Liver (tissue), 9 donors: ENCODE data around the gene FCGBP. TPM values are rescaled to one million over a fixed set of nuclear protein-coding genes. Genes with fewer than 3 reads are reported as not detected.

ENCODE experiments used
- DNase-seq: peaks from one replicate; pipeline ENCODE4 v3.0.0-alpha.2; 2017; ENCODE audit warnings: low spot score
- H3K27ac ChIP-seq, 2 donors: one replicate each; pipeline ENCODE4 v1.7.0; 2013; ENCODE audit warnings: inconsistent platforms in 2 of 2, low read length in 2 of 2, control low read depth in 1 of 2, low read depth in 1 of 2, mild to moderate bottlenecking in 1 of 2
- H3K27me3 ChIP-seq, 4 donors: one replicate each; pipeline versions ENCODE4 v1.6.1 to v1.7.0; 2013; ENCODE audit warnings: low read length in 3 of 4, inconsistent platforms in 1 of 4, mild to moderate bottlenecking in 1 of 4, moderate library complexity in 1 of 4; ENCODE audit not compliant: control insufficient read depth in 4 of 4, insufficient read depth in 4 of 4
- H3K36me3 ChIP-seq, 4 donors: one replicate each; pipeline versions ENCODE4 v1.6.1 to v1.7.0; 2013; ENCODE audit warnings: low read length in 3 of 4, mild to moderate bottlenecking in 3 of 4, low read depth in 1 of 4, moderate library complexity in 1 of 4; ENCODE audit not compliant: control insufficient read depth in 4 of 4, insufficient read depth in 3 of 4
- H3K4me1 ChIP-seq, 4 donors: one replicate each; pipeline versions ENCODE4 v1.6.1 to v1.7.0; 2013; ENCODE audit warnings: low read length in 3 of 4, mild to moderate bottlenecking in 3 of 4, moderate library complexity in 1 of 4; ENCODE audit not compliant: control insufficient read depth in 4 of 4, insufficient read depth in 4 of 4
- H3K4me3 ChIP-seq, 3 donors: one replicate each; pipeline versions ENCODE4 v1.6.1 to v1.7.0; 2013; ENCODE audit warnings: low read length in 3 of 3, control low read depth in 1 of 3, low read depth in 1 of 3, mild to moderate bottlenecking in 1 of 3
- H3K9ac ChIP-seq, 2 donors: one replicate each; pipeline ENCODE4 v1.7.0; 2013; ENCODE audit warnings: low read length in 2 of 2, mild to moderate bottlenecking in 2 of 2, moderate library complexity in 2 of 2, control low read depth in 1 of 2, low read depth in 1 of 2
- H3K9me3 ChIP-seq, 4 donors: one replicate each; pipeline versions ENCODE4 v1.6.1 to v1.7.0; 2013; ENCODE audit warnings: low read length in 3 of 4; ENCODE audit not compliant: control insufficient read depth in 4 of 4
- EGR1 ChIP-seq, 2 donors: IDR thresholded peaks; 2 replicates each; pipeline ENCODE4 v1.6.1; 2016 to 2018; ENCODE audit warnings: antibody characterized with exemption in 2 of 2, low read depth in 2 of 2
- FOXA1 ChIP-seq: IDR thresholded peaks from 2 replicates; pipeline ENCODE4 v1.6.1; 2016; ENCODE audit warnings: antibody characterized with exemption
- FOXA2 ChIP-seq: IDR thresholded peaks from 2 replicates; pipeline ENCODE4 v1.6.1; 2016; ENCODE audit warnings: antibody characterized with exemption
- GABPA ChIP-seq, 2 donors: IDR thresholded peaks in 1 of 2; conservative IDR thresholded peaks in 1 of 2; 2 replicates each; pipeline ENCODE4 v1.6.1; 2016; ENCODE audit warnings: antibody characterized with exemption in 2 of 2, mild to moderate bottlenecking in 1 of 2, moderate library complexity in 1 of 2
- HNF4A ChIP-seq, 2 donors: conservative IDR thresholded peaks; 2 replicates each; pipeline ENCODE4 v1.6.1; 2016; ENCODE audit warnings: antibody characterized with exemption in 2 of 2, mild to moderate bottlenecking in 2 of 2
- JUND ChIP-seq, 2 donors: IDR thresholded peaks; 2 replicates each; pipeline ENCODE4 v1.6.1; 2016; ENCODE audit warnings: antibody characterized with exemption in 2 of 2
- NR2F2 ChIP-seq: IDR thresholded peaks from 2 replicates; pipeline ENCODE4 v1.6.1; 2016; ENCODE audit warnings: antibody characterized with exemption
- RAD21 ChIP-seq, 2 donors: IDR thresholded peaks; 2 replicates each; pipeline ENCODE4 v1.6.1; 2016; ENCODE audit warnings: antibody characterized with exemption in 2 of 2, mild to moderate bottlenecking in 2 of 2
- RXRA ChIP-seq, 2 donors: IDR thresholded peaks; 2 replicates each; pipeline ENCODE4 v1.6.1; 2017 to 2018; ENCODE audit warnings: antibody characterized with exemption in 2 of 2, mild to moderate bottlenecking in 1 of 2
- SP1 ChIP-seq: IDR thresholded peaks from 2 replicates; pipeline ENCODE4 v1.6.1; 2018; ENCODE audit warnings: antibody characterized with exemption, mild to moderate bottlenecking
- TAF1 ChIP-seq: conservative IDR thresholded peaks from 2 replicates; pipeline ENCODE4 v1.6.1; 2016; ENCODE audit warnings: antibody characterized with exemption, mild to moderate bottlenecking
- YY1 ChIP-seq: IDR thresholded peaks from 2 replicates; pipeline ENCODE4 v1.6.1; 2016; ENCODE audit warnings: antibody characterized with exemption, mild to moderate bottlenecking
- ZBTB33 ChIP-seq: IDR thresholded peaks from 2 replicates; pipeline ENCODE4 v1.6.1; 2016; ENCODE audit warnings: antibody characterized with exemption
- WGBS: extraction: QIAGEN DNeasy Blood & Tissue Kit; methylation state at CpG from one replicate; pipeline ENCODE4 v1.1.7; 2013; 5-methylcytosine and 5-hydroxymethylcytosine counted together
- polyA plus RNA-seq, 2 donors: library from polyadenylated mRNA; stranded (reverse) in 1 of 2; unstranded in 1 of 2; fragments of 200-250 nt in 1 of 2; fragments of >200 nt in 1 of 2; fragmentation: Nextera tagmentation in 1 of 2; extraction: Ambion mirVana in 1 of 2; gene quantifications; one replicate each; pipeline versions ENCODE4 v1.2.1 to v1.2.3, GENCODE V29; 2013 to 2015
- total RNA-seq, 2 donors: library from RNA; depleted of rRNA; stranded (reverse); fragments of >200 nt; gene quantifications; one replicate each; pipeline ENCODE4 v1.2.3, GENCODE V29; 2014
- TF ChIP-seq, protein P1 (sequence below): fragments of 150-350 bp; IDR thresholded peaks from 2 replicates; pipeline ENCODE4 v1.5.1; 2017; ENCODE audit warnings: improper control_type of control experiment, low read depth, low read length; ENCODE audit not compliant: missing input control
- TF ChIP-seq, protein P2 (sequence below): IDR thresholded peaks from 2 replicates; pipeline ENCODE4 v1.6.1; 2016; ENCODE audit warnings: antibody characterized with exemption
- donor health status: healthy.
- donor health status: healthy.
- donor health status: healthy.
- donor health status: healthy.
- donor health status: healthy.

FCGBP gene
- total RNA-seq: 10 to 100 TPM in 1 of 2 donors, 1 to 10 TPM in 1; 1.5 to 32.9 TPM
- polyA plus RNA-seq: under 1 TPM; 0.08 to 0.39 TPM

DNA sequence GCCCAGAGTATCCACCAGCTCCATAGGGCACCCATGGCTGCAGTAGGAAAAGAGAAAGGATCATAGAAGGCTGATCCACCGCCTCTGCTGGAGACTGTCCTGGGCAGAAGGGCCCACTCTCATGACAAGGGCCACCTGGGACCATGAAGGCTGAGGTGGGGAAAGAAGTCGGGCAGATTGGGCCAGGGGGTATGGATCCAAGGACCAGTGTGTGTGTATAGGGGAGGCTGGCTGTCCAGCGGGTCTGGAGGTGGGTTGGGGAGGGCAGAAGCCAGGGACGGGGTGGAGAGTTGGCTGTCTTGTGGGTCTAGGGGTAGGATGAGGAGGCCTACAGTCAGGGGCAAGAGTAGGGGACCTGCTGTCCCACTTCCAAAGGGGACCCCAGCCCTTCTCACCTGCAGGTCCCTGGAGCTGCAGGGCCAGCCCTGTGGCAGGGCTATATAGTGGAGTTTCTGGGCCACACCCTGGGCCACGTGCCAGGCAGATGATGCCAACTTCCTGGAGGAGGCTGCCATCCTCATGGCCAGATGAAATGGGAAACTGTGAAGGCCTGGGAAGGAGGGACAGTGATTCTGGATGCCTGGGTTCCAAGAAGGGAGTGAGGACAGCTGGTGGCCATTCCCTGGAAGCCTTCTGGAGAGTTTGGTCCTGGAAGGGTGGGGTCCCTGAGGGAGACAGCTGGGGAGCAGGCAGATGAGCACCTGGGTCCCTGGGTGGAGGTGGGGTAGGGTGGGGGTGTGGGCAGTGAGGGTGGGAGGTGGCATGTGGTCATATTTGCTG is at the start of gene FCGBP:
TSS of gene FCGBP (minus strand) at position 51 of the 780 bp plus-strand sequence.
- no peak for DNase-seq
- TF ChIP-seq TAF1 (no peak), SP1 (no peak), FOXA1 (no peak)
- TF ChIP-seq, protein P1, sequence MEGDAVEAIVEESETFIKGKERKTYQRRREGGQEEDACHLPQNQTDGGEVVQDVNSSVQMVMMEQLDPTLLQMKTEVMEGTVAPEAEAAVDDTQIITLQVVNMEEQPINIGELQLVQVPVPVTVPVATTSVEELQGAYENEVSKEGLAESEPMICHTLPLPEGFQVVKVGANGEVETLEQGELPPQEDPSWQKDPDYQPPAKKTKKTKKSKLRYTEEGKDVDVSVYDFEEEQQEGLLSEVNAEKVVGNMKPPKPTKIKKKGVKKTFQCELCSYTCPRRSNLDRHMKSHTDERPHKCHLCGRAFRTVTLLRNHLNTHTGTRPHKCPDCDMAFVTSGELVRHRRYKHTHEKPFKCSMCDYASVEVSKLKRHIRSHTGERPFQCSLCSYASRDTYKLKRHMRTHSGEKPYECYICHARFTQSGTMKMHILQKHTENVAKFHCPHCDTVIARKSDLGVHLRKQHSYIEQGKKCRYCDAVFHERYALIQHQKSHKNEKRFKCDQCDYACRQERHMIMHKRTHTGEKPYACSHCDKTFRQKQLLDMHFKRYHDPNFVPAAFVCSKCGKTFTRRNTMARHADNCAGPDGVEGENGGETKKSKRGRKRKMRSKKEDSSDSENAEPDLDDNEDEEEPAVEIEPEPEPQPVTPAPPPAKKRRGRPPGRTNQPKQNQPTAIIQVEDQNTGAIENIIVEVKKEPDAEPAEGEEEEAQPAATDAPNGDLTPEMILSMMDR: no peak
- TF ChIP-seq, protein P2, sequence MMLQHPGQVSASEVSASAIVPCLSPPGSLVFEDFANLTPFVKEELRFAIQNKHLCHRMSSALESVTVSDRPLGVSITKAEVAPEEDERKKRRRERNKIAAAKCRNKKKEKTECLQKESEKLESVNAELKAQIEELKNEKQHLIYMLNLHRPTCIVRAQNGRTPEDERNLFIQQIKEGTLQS: no peak
- Histone ChIP-seq H3K9me3 (peaks cover 0 to 1% (median 0%) of the 10 kb centered on the region in 4 donors), H3K36me3 (no peaks in the 10 kb centered on the region), H3K27ac (no peak within 1 kb of the TSS), H3K27me3 (peaks cover 0 to 3% (median 0%) of the 10 kb centered on the region in 4 donors), H3K4me3 (no peak within 1 kb of the TSS), H3K4me1 (no peaks in the 10 kb centered on the region), H3K9ac (no peak within 1 kb of the TSS)
- WGBS: 85% methylated on average over 5 of the region's 5 CpGs

GRCh38 chr19:39983695-39984300 is 49.4 kb upstream of the FCGBP start:
- no peak overlapping the region for H3K27ac ChIP-seq
- no peaks in the 10 kb centered on the region for H3K27me3 ChIP-seq
- H3K36me3 ChIP-seq: peaks cover 15 to 40% (median 29%) of the 10 kb centered on the region in 4 donors
- DNase-seq: no peak
- TF ChIP-seq HNF4A (conservative IDR thresholded peaks at IDR 0.05) (no peak), TAF1 (no peak), RAD21 (IDR thresholded peaks at IDR 0.05) (no peak), SP1 (no peak), YY1 (no peak), RXRA (IDR thresholded peaks at IDR 0.05) (no peak), EGR1 (IDR thresholded peaks at IDR 0.05; ENCODE audit: low read depth in 2 of 2) (no peak), FOXA2 (no peak), NR2F2 (no peak), FOXA1 (no peak), ZBTB33 (no peak), JUND (IDR thresholded peaks at IDR 0.05) (no peak), GABPA (IDR thresholded peaks at IDR 0.05 in 1 of 2, conservative IDR thresholded peaks at IDR 0.05 in 1 of 2) (no peak)
- TF ChIP-seq, protein P2: no peak
- H3K9me3 ChIP-seq: peaks cover 0 to 13% (median 5%) of the 10 kb centered on the region in 4 donors
- no peak overlapping the region for H3K4me3 ChIP-seq
- H3K9ac ChIP-seq: no peak overlapping the region
- WGBS: 96% methylated on average over 5 of the region's 5 CpGs
- H3K4me1 ChIP-seq: no peaks in the 10 kb centered on the region
